ENCODE data around the gene SLC4A5. TPM values are rescaled to one million over a fixed set of nuclear protein-coding genes. Genes with fewer than 3 reads are reported as not detected.

SLC4A5 gene
- total RNA-seq, 1 experiment from 2014 or later: not detected

GRCh38 chr2:74373985-74374384 lies 30.8 kb upstream of the SLC4A5 start:
- ChIA-PET POLR2A (ENCODE audit: unreplicated experiment) (no interaction called here), CTCF (no interaction called here)
- Histone ChIP-seq H3K4me2 (no peak overlapping the region), H3K4me1 (replicated peaks; ENCODE audit: insufficient read depth) (no peaks in the 10 kb centered on the region), H2AFZ (no peak overlapping the region), H3K79me2 (ENCODE audit: low read depth) (no peaks in the 10 kb centered on the region), H3K27ac (no peak overlapping the region), H3K9me2 (ENCODE audit: insufficient read depth) (no peaks in the 10 kb centered on the region), H4K20me1 (ENCODE audit: insufficient read depth) (no peaks in the 10 kb centered on the region), H3F3A (ENCODE audit: insufficient read depth, low read depth) (no peaks in the 10 kb centered on the region), H3K4me3 (no peak overlapping the region), H3K27me3 (ENCODE audit: insufficient read depth, low read depth) (no peaks in the 10 kb centered on the region), H3K36me3 (ENCODE audit: low read depth) (peaks cover 14% of the 10 kb centered on the region), H3K9me3 (ENCODE audit: insufficient read depth, low read depth) (no peaks in the 10 kb centered on the region)
- TF ChIP-seq CTCF (conservative IDR thresholded peaks at IDR 0.05) (no peak), EZH2 (IDR thresholded peaks at IDR 0.05; ENCODE audit: low read depth) (no peak)
- no peak for DNase-seq
- no TSS peak for BruUV-seq (replicated peaks)
- intact Hi-C loops (cut with micrococcal nuclease; ENCODE audit: unreplicated experiment): no loop called here

DNA sequence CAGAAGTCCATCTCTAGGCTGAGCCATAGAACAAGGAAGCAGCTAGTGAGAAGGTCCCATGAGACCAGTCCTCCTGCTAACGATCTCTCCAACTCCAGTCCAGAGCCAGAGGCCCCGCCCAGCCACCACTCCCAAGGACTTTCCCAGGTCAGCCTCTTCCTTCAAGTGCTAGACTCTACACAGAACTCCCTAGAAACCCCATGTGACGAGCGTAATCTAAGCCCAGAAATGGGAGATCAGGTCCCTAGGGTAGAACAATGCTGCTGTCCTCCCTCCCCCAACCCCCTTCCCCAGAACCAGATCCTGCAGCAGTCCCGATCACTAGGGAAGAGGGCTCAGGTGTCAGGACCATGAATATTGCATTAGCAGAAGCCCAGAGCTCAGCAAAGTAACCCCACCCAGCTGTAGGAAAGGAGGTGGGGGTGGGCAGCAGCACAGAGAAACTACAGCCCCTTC lies 30.0 kb upstream of the SLC4A5 start:
- H3K4me2 ChIP-seq: no peak overlapping the region
- no peaks in the 10 kb centered on the region for H3K4me1 ChIP-seq (replicated peaks; ENCODE audit: insufficient read depth)
- H2AFZ ChIP-seq: no peak overlapping the region
- DNase-seq: no peak
- no peaks in the 10 kb centered on the region for H3K9me2 ChIP-seq (ENCODE audit: insufficient read depth)
- no peaks in the 10 kb centered on the region for H3K9me3 ChIP-seq (ENCODE audit: insufficient read depth, low read depth)
- no peak overlapping the region for H3K27ac ChIP-seq
- TF ChIP-seq EZH2 (IDR thresholded peaks at IDR 0.05; ENCODE audit: low read depth) (no peak), CTCF (conservative IDR thresholded peaks at IDR 0.05) (no peak)
- ChIA-PET CTCF (no interaction called here), POLR2A (ENCODE audit: unreplicated experiment) (no interaction called here)
- intact Hi-C loops (cut with micrococcal nuclease; ENCODE audit: unreplicated experiment): no loop called here
- H3K79me2 ChIP-seq (ENCODE audit: low read depth): no peaks in the 10 kb centered on the region
- no peaks in the 10 kb centered on the region for H3K27me3 ChIP-seq (ENCODE audit: insufficient read depth, low read depth)
- no peaks in the 10 kb centered on the region for H3F3A ChIP-seq (ENCODE audit: insufficient read depth, low read depth)
- no TSS peak for BruUV-seq (replicated peaks)
- H3K36me3 ChIP-seq (ENCODE audit: low read depth): peaks cover 20% of the 10 kb centered on the region
- no peak overlapping the region for H3K4me3 ChIP-seq
- no peaks in the 10 kb centered on the region for H4K20me1 ChIP-seq (ENCODE audit: insufficient read depth)

GRCh38 chr2:74372674-74373073 lies 29.5 kb upstream of the SLC4A5 start:
- Histone ChIP-seq H2AFZ (no peak overlapping the region), H4K20me1 (ENCODE audit: insufficient read depth) (no peaks in the 10 kb centered on the region), H3K27ac (no peak overlapping the region), H3K9me3 (ENCODE audit: insufficient read depth, low read depth) (no peaks in the 10 kb centered on the region), H3K79me2 (ENCODE audit: low read depth) (no peaks in the 10 kb centered on the region), H3F3A (ENCODE audit: insufficient read depth, low read depth) (no peaks in the 10 kb centered on the region), H3K4me1 (replicated peaks; ENCODE audit: insufficient read depth) (no peaks in the 10 kb centered on the region), H3K4me3 (no peak overlapping the region), H3K27me3 (ENCODE audit: insufficient read depth, low read depth) (no peaks in the 10 kb centered on the region), H3K36me3 (ENCODE audit: low read depth) (peaks cover 26% of the 10 kb centered on the region), H3K9me2 (ENCODE audit: insufficient read depth) (no peaks in the 10 kb centered on the region), H3K4me2 (no peak overlapping the region)
- TF ChIP-seq CTCF (conservative IDR thresholded peaks at IDR 0.05): no peak
- no peak for TF ChIP-seq EZH2 (IDR thresholded peaks at IDR 0.05; ENCODE audit: low read depth)
- BruUV-seq (replicated peaks): no TSS peak
- CTCF ChIA-PET: no interaction called here
- intact Hi-C loops (cut with micrococcal nuclease; ENCODE audit: unreplicated experiment): no loop called here
- no peak for DNase-seq
- POLR2A ChIA-PET (ENCODE audit: unreplicated experiment): no interaction called here
